ENCODE results near the gene TRAP1. TPM values are rescaled to one million over a fixed set of nuclear protein-coding genes. Genes with fewer than 3 reads are reported as not detected.

Gene TRAP1
- total RNA-seq, 1 experiment from 2014 or later: 416 TPM

- H3K27me3 ChIP-seq (ENCODE audit: insufficient read depth, low read length): no peaks in the 10 kb centered on the region
- H3K27ac ChIP-seq (ENCODE audit: low read depth, low read length): no peak overlapping the region
- H3K4me2 ChIP-seq (ENCODE audit: low read length): no peak overlapping the region
- H4K20me1 ChIP-seq (ENCODE audit: insufficient read depth): no peaks in the 10 kb centered on the region
- POLR2A ChIA-PET: no interaction called here
- H3K9me2 ChIP-seq (ENCODE audit: insufficient read depth): no peaks in the 10 kb centered on the region
- no peaks in the 10 kb centered on the region for H3K79me2 ChIP-seq (ENCODE audit: insufficient read depth, low read length)
- intact Hi-C loops (cut with micrococcal nuclease): no loop called here
- DNase-seq (ENCODE audit: low read depth, low spot score) (no peak), ATAC-seq (no peak)
- peaks cover 8 to 19% of the 10 kb centered on the region in 2 experiments; a peak in 3 of 4 replicates for H3K36me3 ChIP-seq (ENCODE audit: control insufficient read depth in 1 of 2, insufficient read depth in 2 of 2, low read length in 2 of 2)
- no TSS peak for BruUV-seq (replicated peaks)
- H3K9ac ChIP-seq (ENCODE audit: low read length): no peak overlapping the region
- TF ChIP-seq FOSL1 (IDR thresholded peaks at IDR 0.05; ENCODE audit: low read depth): no peak
- no peak for TF ChIP-seq JUND (IDR thresholded peaks at IDR 0.05)
- TF ChIP-seq SP1 (IDR thresholded peaks at IDR 0.05; ENCODE audit: low read depth): no peak
- no peak for TF ChIP-seq POLR2AphosphoS5 (IDR thresholded peaks at IDR 0.05; ENCODE audit: low read depth, low read length)
- no peak for TF ChIP-seq EZH2phosphoT487 (IDR thresholded peaks at IDR 0.05; ENCODE audit: borderline replicate concordance)
- TF ChIP-seq TCF7L2 (IDR thresholded peaks at IDR 0.05; ENCODE audit: borderline replicate concordance, extremely low read depth, insufficient read depth, insufficient read length): no peak
- TF ChIP-seq ELF1 (IDR thresholded peaks at IDR 0.05; ENCODE audit: borderline replicate concordance, low read depth): no peak
- TF ChIP-seq CTCF (IDR thresholded peaks at IDR 0.05 in 2 of 3, conservative IDR thresholded peaks at IDR 0.05 in 1 of 3; ENCODE audit: borderline replicate concordance in 1 of 3, insufficient read depth in 1 of 3, low read depth in 2 of 3, low read length in 2 of 3): no peak
- no peak for TF ChIP-seq POLR2A (IDR thresholded peaks at IDR 0.05; ENCODE audit: borderline replicate concordance, extremely low read depth, insufficient read depth, insufficient read length)
- TF ChIP-seq SIN3A (IDR thresholded peaks at IDR 0.05; ENCODE audit: low read depth): no peak
- TF ChIP-seq REST (IDR thresholded peaks at IDR 0.05; ENCODE audit: low read depth): no peak
- no peak for TF ChIP-seq ZFX (IDR thresholded peaks at IDR 0.05)
- TF ChIP-seq CBX3 (IDR thresholded peaks at IDR 0.05; ENCODE audit: low read depth): no peak
- no peak for TF ChIP-seq CEBPB (IDR thresholded peaks at IDR 0.05; ENCODE audit: low read depth)
- TF ChIP-seq MAX (IDR thresholded peaks at IDR 0.05): no peak
- no peak for TF ChIP-seq RAD21 (IDR thresholded peaks at IDR 0.05; ENCODE audit: low read depth)
- no peak for TF ChIP-seq YY1 (IDR thresholded peaks at IDR 0.05; ENCODE audit: extremely low read depth, insufficient replicate concordance, low read depth, low read length)
- no peak for TF ChIP-seq ZBTB33 (IDR thresholded peaks at IDR 0.05; ENCODE audit: extremely low read depth, insufficient replicate concordance, low read length)
- TF ChIP-seq SRF (IDR thresholded peaks at IDR 0.05; ENCODE audit: low read depth): no peak
- TF ChIP-seq EGR1 (IDR thresholded peaks at IDR 0.05; ENCODE audit: low read depth): no peak
- H2AFZ ChIP-seq (ENCODE audit: low read depth, low read length, poor library complexity, severe bottlenecking): no peak overlapping the region
- RAD21 ChIA-PET (ENCODE audit: low non-redundant PET in 1 of 2, low total read pairs in 2 of 2, uncharacterized antibody in 2 of 2, unreplicated experiment in 2 of 2): no interaction called here
- no peaks in the 10 kb centered on the region for H3K9me3 ChIP-seq (ENCODE audit: control insufficient read depth in 1 of 2, insufficient read depth in 1 of 2, low read depth in 1 of 2, low read length in 2 of 2)
- H3K4me3 ChIP-seq (replicated peaks in 1 of 2; ENCODE audit: low read depth in 1 of 2, low read length in 2 of 2): no peak overlapping the region
- CTCF ChIA-PET: no interaction called here
- no peaks in the 10 kb centered on the region for H3K4me1 ChIP-seq (ENCODE audit: control insufficient read depth in 1 of 2, insufficient read depth in 2 of 2, low read length in 2 of 2)
Measured at GRCh38 chr16:3729161-3730112, 12.1 kb upstream of the TRAP1 start.
